ENCODE data around the gene SENP8. TPM values are rescaled to one million over a fixed set of nuclear protein-coding genes. Genes with fewer than 3 reads are reported as not detected.

Gene SENP8
- total and polyA plus RNA-seq, 2 of the 4 experiments (the other 2 are of a cell fraction), result 1.6 to 2.9 TPM

DNA sequence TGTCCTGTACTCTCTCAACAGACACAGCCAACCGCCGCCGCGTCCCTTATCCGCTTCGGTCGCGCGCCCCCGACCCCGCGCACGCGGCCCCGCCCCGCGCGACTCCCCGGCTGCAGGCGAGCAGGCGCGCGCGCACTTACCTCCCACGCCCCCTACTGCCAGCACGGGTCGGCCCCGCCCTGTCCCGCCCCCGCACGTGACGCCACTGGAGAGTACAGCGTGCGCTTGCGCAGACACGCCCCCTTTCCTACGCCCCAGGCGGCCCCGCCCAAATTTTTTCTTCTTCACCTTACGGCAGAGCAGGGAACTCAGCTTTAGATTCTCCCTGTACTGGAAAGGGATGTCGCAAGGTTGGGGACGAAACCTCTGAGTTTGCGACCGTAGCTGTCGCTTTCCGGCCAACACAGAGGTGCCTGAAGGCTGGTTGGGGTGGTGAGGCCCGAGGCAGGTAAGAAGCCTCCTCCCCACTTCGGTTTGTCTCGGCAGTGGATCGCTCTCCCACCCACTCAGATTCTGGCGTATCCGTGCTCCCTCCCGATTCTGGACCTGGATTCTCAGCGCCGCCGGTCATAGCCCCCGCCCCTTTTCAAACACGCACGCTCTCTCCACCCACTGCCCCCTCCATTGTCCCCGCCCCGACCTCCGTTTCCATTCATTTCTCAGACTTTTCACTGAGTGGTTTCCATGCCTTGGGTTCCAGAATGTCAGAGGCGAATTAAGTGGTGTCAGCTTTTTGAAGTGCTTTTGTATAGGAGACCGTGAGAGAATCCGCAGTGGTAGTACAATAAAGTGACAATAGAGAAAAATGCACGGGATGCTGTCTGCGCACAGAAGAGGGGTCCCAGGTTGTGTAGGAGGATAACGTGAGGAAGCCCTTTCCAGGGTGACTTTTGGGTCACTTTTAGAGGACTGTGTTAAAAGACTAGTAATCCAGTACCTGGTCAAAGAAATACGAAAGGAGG lies at the start of gene SENP8, which contains the start of gene MYO9A (continued):
- TF ChIP-seq CHD1 (IDR thresholded peaks at IDR 0.05; ENCODE audit: low read depth, low read length) (no peak), RFX5 (IDR thresholded peaks at IDR 0.05; ENCODE audit: low read depth, low read length) (no peak), MAZ (IDR thresholded peaks at IDR 0.05; ENCODE audit: borderline replicate concordance, low read depth, low read length) (peak; percentile 97), RCOR1 (IDR thresholded peaks at IDR 0.05; ENCODE audit: insufficient replicate concordance, low read length) (no peak), MAFK (IDR thresholded peaks at IDR 0.05; ENCODE audit: low read depth, low read length) (peak; percentile 36; the same call in 1 of the 2 replicates)

- no peaks in the 10 kb centered on the region; the same call in 1 of the 2 replicates for H3K9me1 ChIP-seq (ENCODE audit: insufficient read depth, low read length)
- no peak for DNase-seq
- intact Hi-C loops (cut with micrococcal nuclease) (no loop called here), dilution Hi-C loops (cut with HindIII; ENCODE audit: low sequenced_read_pairs, unreplicated experiment) (no loop called here), in situ Hi-C loops (cut with MboI; ENCODE audit: low sequenced_read_pairs) (no loop called here)
- ChIA-PET POLR2A (ENCODE audit: unreplicated experiment) (no interaction called here), CTCF (interaction anchor here (0.9 kb wide), 1 partner anchor 23 kb away, joined by 3 read pairs; no protein-coding TSS in a partner anchor)
- no peak overlapping the region for H3K4me3 ChIP-seq (ENCODE audit: insufficient read depth, low read depth, low read length)
- BruUV-seq (replicated peaks), result no TSS peak
- no peak overlapping the region for H4K8ac ChIP-seq (ENCODE audit: low read depth in 2 of 2, low read length in 2 of 2)
- no peaks in the 10 kb centered on the region for H3K36me3 ChIP-seq (ENCODE audit: control insufficient read depth, insufficient read depth, low read length)
- H3K4me1 ChIP-seq (ENCODE audit: control insufficient read depth, insufficient read depth, low read length), result no peaks in the 10 kb centered on the region
- no peaks in the 10 kb centered on the region for H3K27me3 ChIP-seq (ENCODE audit: control insufficient read depth, insufficient read depth, low read length)
- H3K56ac ChIP-seq (ENCODE audit: extremely low read depth, insufficient read depth, low read length), result no peak overlapping the region
- no peak overlapping the region for H3K14ac ChIP-seq (replicated peaks; ENCODE audit: low read depth, low read length)
- no peak overlapping the region for H3K9ac ChIP-seq (ENCODE audit: low read depth, low read length)
- H2BK120ac ChIP-seq (ENCODE audit: low read depth, low read length), result no peak overlapping the region
- H3K4me2 ChIP-seq (ENCODE audit: low read depth, low read length), result no peak overlapping the region
- no peak overlapping the region for H2BK15ac ChIP-seq (ENCODE audit: low read depth, low read length)
- H3K23ac ChIP-seq (ENCODE audit: low read depth, low read length), result no peak overlapping the region
- ATAC-seq (ENCODE audit: low read depth), result no peak
- H2BK20ac ChIP-seq (ENCODE audit: low read depth, low read length), result no peak overlapping the region
- no peak overlapping the region for H2AK9ac ChIP-seq (replicated peaks; ENCODE audit: low read depth, low read length, poor library complexity)
- H3K79me1 ChIP-seq (ENCODE audit: low read depth in 1 of 2, low read length in 2 of 2), result peaks cover 10 to 47% of the 10 kb centered on the region in 2 experiments
- H3K27ac ChIP-seq (ENCODE audit: insufficient read depth, low read length), result no peak overlapping the region
- H3K9me3 ChIP-seq (ENCODE audit: control insufficient read depth, insufficient read depth, low read length), result no peaks in the 10 kb centered on the region
- no peak overlapping the region for H4K5ac ChIP-seq (ENCODE audit: low read depth, low read length)
- no peaks in the 10 kb centered on the region; the same call in 1 of the 2 replicates for H4K20me1 ChIP-seq (ENCODE audit: insufficient read depth, low read length)
- H2AFZ ChIP-seq (replicated peaks; ENCODE audit: low read length, poor library complexity), result no peak overlapping the region
- H3K4ac ChIP-seq (ENCODE audit: low read depth, low read length), result no peak overlapping the region
- H3K18ac ChIP-seq (ENCODE audit: low read depth, low read length), result no peak overlapping the region
- H2BK5ac ChIP-seq (ENCODE audit: low read depth, low read length, poor library complexity, severe bottlenecking), result no peak overlapping the region
- H4K91ac ChIP-seq (ENCODE audit: insufficient read depth, low read depth, low read length), result no peak overlapping the region
- H2AK5ac ChIP-seq (ENCODE audit: low read depth, low read length), result no peak overlapping the region
- TF ChIP-seq MAZ (IDR thresholded peaks at IDR 0.05; ENCODE audit: borderline replicate concordance, low read depth, low read length) (no peak), MXI1 (IDR thresholded peaks at IDR 0.05; ENCODE audit: borderline replicate concordance, low read depth, low read length) (no peak), BHLHE40 (IDR thresholded peaks at IDR 0.05; ENCODE audit: low read depth, low read length) (no peak), MAFK (IDR thresholded peaks at IDR 0.05; ENCODE audit: low read depth, low read length) (no peak), CEBPB (IDR thresholded peaks at IDR 0.05; ENCODE audit: low read depth, low read length) (no peak), RAD21 (IDR thresholded peaks at IDR 0.05; ENCODE audit: low read length) (no peak), CHD1 (IDR thresholded peaks at IDR 0.05; ENCODE audit: low read depth, low read length) (no peak), POLR2A (IDR thresholded peaks at IDR 0.05; ENCODE audit: low read depth, low read length) (no peak), NFE2L2 (IDR thresholded peaks at IDR 0.05; ENCODE audit: low read depth, low read length) (no peak), FOS (IDR thresholded peaks at IDR 0.05; ENCODE audit: low read depth, low read length) (no peak), RFX5 (IDR thresholded peaks at IDR 0.05; ENCODE audit: low read depth, low read length) (no peak)
- TF ChIP-seq, protein P1, sequence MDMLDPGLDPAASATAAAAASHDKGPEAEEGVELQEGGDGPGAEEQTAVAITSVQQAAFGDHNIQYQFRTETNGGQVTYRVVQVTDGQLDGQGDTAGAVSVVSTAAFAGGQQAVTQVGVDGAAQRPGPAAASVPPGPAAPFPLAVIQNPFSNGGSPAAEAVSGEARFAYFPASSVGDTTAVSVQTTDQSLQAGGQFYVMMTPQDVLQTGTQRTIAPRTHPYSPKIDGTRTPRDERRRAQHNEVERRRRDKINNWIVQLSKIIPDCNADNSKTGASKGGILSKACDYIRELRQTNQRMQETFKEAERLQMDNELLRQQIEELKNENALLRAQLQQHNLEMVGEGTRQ (IDR thresholded peaks at IDR 0.05; ENCODE audit: low read depth, low read length), result no peak
- TF ChIP-seq, protein P2, sequence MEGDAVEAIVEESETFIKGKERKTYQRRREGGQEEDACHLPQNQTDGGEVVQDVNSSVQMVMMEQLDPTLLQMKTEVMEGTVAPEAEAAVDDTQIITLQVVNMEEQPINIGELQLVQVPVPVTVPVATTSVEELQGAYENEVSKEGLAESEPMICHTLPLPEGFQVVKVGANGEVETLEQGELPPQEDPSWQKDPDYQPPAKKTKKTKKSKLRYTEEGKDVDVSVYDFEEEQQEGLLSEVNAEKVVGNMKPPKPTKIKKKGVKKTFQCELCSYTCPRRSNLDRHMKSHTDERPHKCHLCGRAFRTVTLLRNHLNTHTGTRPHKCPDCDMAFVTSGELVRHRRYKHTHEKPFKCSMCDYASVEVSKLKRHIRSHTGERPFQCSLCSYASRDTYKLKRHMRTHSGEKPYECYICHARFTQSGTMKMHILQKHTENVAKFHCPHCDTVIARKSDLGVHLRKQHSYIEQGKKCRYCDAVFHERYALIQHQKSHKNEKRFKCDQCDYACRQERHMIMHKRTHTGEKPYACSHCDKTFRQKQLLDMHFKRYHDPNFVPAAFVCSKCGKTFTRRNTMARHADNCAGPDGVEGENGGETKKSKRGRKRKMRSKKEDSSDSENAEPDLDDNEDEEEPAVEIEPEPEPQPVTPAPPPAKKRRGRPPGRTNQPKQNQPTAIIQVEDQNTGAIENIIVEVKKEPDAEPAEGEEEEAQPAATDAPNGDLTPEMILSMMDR (conservative IDR thresholded peaks at IDR 0.05; ENCODE audit: low read depth, low read length), result no peak
Measured at GRCh38 chr15:72068856-72069255, 49.3 kb upstream of the SENP8 start.

All from IMR-90 (cell line).